H1 (cell line): Measurements from ENCODE around the gene SLC25A26. TPM values are rescaled to one million over a fixed set of nuclear protein-coding genes. Genes with fewer than 3 reads are reported as not detected.
"Not testable (repeated sequence)": the region's sequence is repeated elsewhere in the genome, so short reads cannot be mapped to it uniquely, and the experiment has no call there.

Source experiments
- CTCF ChIA-PET: fragments of 300-600 bp; sonication (Branson Sonifier 250); formaldehyde crosslinking; loops from one replicate; lab custom pipeline; 2021; ENCODE audit not compliant: partially characterized antibody; lab: Charles Lee
- POLR2A ChIA-PET: fragments of 300-600 bp; sonication (Branson Sonifier 250); formaldehyde crosslinking; loops from one replicate; lab custom pipeline; 2021; ENCODE audit warnings: inconsistent platforms; ENCODE audit not compliant: partially characterized antibody; lab: Charles Lee
- DNase-seq, 2 experiments: peaks; one replicate each; pipeline versions ENCODE4 v3.0.0 to v3.0.0-alpha.2; 2010 to 2022; ENCODE audit warnings: low spot score in 2 of 2, low read depth in 1 of 2, mixed read lengths in 1 of 2
- FAIRE-seq: peaks from 2 replicates; lab custom pipeline; 2011; peaks lifted over from hg19 to GRCh38; lab: Jason Lieb, UNC
- H2AFZ ChIP-seq: 2 replicates; pipeline ENCODE4 v1.8.1; 2012; ENCODE audit warnings: low read length, inconsistent platforms
- H2AK5ac ChIP-seq: 2 replicates; pipeline ENCODE4 v1.6.1; 2013; ENCODE audit warnings: low read depth, low read length
- H2BK120ac ChIP-seq: replicated peaks from 2 replicates; pipeline ENCODE3; 2013; ENCODE audit warnings: low read depth, low read length, inconsistent platforms
- H2BK12ac ChIP-seq: 2 replicates; pipeline ENCODE4 v1.6.1; 2013; ENCODE audit warnings: low read depth, low read length
- H2BK15ac ChIP-seq: 2 replicates; pipeline ENCODE4 v1.6.1; 2013; ENCODE audit warnings: low read length
- H2BK20ac ChIP-seq: 2 replicates; pipeline ENCODE4 v1.6.1; 2013; ENCODE audit warnings: low read length
- H2BK5ac ChIP-seq: 2 replicates; pipeline ENCODE4 v1.6.1; 2013; ENCODE audit warnings: low read depth, low read length
- H3K14ac ChIP-seq: 2 replicates; pipeline ENCODE4 v1.6.1; 2013; ENCODE audit warnings: inconsistent platforms; ENCODE audit not compliant: insufficient read length
- H3K18ac ChIP-seq: 2 replicates; pipeline ENCODE4 v1.6.1; 2013; ENCODE audit warnings: low read length; ENCODE audit errors: extremely low read depth
- H3K23ac ChIP-seq: 2 replicates; pipeline ENCODE4 v1.6.1; 2013; ENCODE audit warnings: inconsistent platforms; ENCODE audit not compliant: insufficient read length
- H3K23me2 ChIP-seq: 2 replicates; pipeline ENCODE4 v1.6.1; 2013; ENCODE audit warnings: low read depth, low read length
- H3K27ac ChIP-seq: 2 replicates; pipeline ENCODE4 v1.6.1; 2011; ENCODE audit warnings: low read depth, low read length, inconsistent platforms
- H3K27me3 ChIP-seq, 4 experiments: replicated peaks in 1 of 4; 1 replicate in 1 of 4; 2 replicates in 3 of 4; pipeline versions ENCODE4 v1.6.1 to v1.8.1; 2011 to 2013; ENCODE audit warnings: low read length in 3 of 4, mild to moderate bottlenecking in 3 of 4, inconsistent platforms in 2 of 4, mixed read lengths in 2 of 4, moderate library complexity in 1 of 4; ENCODE audit not compliant: control insufficient read depth in 3 of 4, insufficient read depth in 3 of 4; ENCODE audit errors: extremely low read depth in 1 of 4
- H3K36me3 ChIP-seq, 4 experiments: 2 replicates each; pipeline versions ENCODE4 v1.6.1 to v1.8.1; 2011 to 2013; ENCODE audit warnings: mild to moderate bottlenecking in 4 of 4, low read length in 3 of 4, moderate library complexity in 2 of 4, control low read depth in 1 of 4, inconsistent platforms in 1 of 4; ENCODE audit not compliant: insufficient read depth in 4 of 4, control insufficient read depth in 2 of 4
- H3K4ac ChIP-seq: replicated peaks from 2 replicates; pipeline ENCODE3; 2013; ENCODE audit warnings: low read length, low read depth, mixed read lengths, inconsistent platforms; ENCODE audit not compliant: insufficient read length
- H3K4me1 ChIP-seq, 4 experiments: replicated peaks in 1 of 4; 1 replicate in 1 of 4; 2 replicates in 3 of 4; pipeline versions ENCODE4 v1.6.1 to v1.8.1; 2011 to 2013; ENCODE audit warnings: low read length in 3 of 4, inconsistent platforms in 2 of 4, mixed read lengths in 1 of 4; ENCODE audit not compliant: insufficient read depth in 4 of 4, control insufficient read depth in 3 of 4
- H3K4me2 ChIP-seq, 2 experiments: 2 replicates each; pipeline versions ENCODE4 v1.6.1 to v1.8.1; 2011 to 2013; ENCODE audit warnings: low read depth in 2 of 2, low read length in 2 of 2, control low read depth in 1 of 2, inconsistent platforms in 1 of 2, mild to moderate bottlenecking in 1 of 2; ENCODE audit not compliant: insufficient read depth in 1 of 2
- H3K4me3 ChIP-seq, 4 experiments: fragments of 200-600, 300-600 bp in 1 of 4; sonication (generic), shearing (Covaris generic), sonication (Bioruptor Twin) in 1 of 4; 2 replicates each; pipeline versions ENCODE4 v1.5.1 to v1.8.1; 2011 to 2016; ENCODE audit warnings: low read length in 4 of 4, low read depth in 3 of 4, control low read depth in 2 of 4, inconsistent platforms in 2 of 4, mild to moderate bottlenecking in 2 of 4, mixed read lengths in 1 of 4, moderate library complexity in 1 of 4; ENCODE audit not compliant: insufficient read depth in 2 of 4; ENCODE audit errors: extremely low read depth in 1 of 4
- H3K56ac ChIP-seq: replicated peaks from 2 replicates; pipeline ENCODE3; 2013; ENCODE audit warnings: low read depth, mild to moderate bottlenecking, mixed read lengths, low read length, inconsistent platforms; ENCODE audit not compliant: insufficient read length
- H3K79me1 ChIP-seq: 2 replicates; pipeline ENCODE4 v1.6.1; 2013; ENCODE audit warnings: low read depth, low read length, control low read depth
- H3K79me2 ChIP-seq, 2 experiments: 2 replicates each; pipeline versions ENCODE4 v1.6.1 to v1.8.1; 2012 to 2013; ENCODE audit warnings: low read length in 2 of 2, mild to moderate bottlenecking in 2 of 2, inconsistent platforms in 1 of 2; ENCODE audit not compliant: insufficient read depth in 2 of 2, control insufficient read depth in 1 of 2
- H3K9ac ChIP-seq, 4 experiments: replicated peaks in 1 of 4; 1 replicate in 1 of 4; 2 replicates in 3 of 4; pipeline versions ENCODE4 v1.6.1 to v1.8.1; 2011 to 2013; ENCODE audit warnings: low read depth in 3 of 4, low read length in 3 of 4, control low read depth in 2 of 4, mild to moderate bottlenecking in 2 of 4, moderate library complexity in 2 of 4, inconsistent platforms in 1 of 4; ENCODE audit errors: extremely low read depth in 1 of 4
- H3K9me3 ChIP-seq, 2 experiments: 2 replicates each; pipeline versions ENCODE4 v1.6.1 to v1.8.1; 2012 to 2013; ENCODE audit warnings: mild to moderate bottlenecking in 2 of 2, moderate library complexity in 2 of 2, control low read depth in 1 of 2, inconsistent platforms in 1 of 2, low read depth in 1 of 2, low read length in 1 of 2, mixed read lengths in 1 of 2; ENCODE audit not compliant: insufficient read depth in 2 of 2
- H4K20me1 ChIP-seq, 2 experiments: replicated peaks in 1 of 2; 2 replicates each; pipeline versions ENCODE3 to v1.8.1; 2011 to 2013; ENCODE audit warnings: inconsistent platforms in 2 of 2, low read length in 2 of 2, mild to moderate bottlenecking in 1 of 2; ENCODE audit not compliant: insufficient read depth in 2 of 2, control insufficient read depth in 1 of 2
- H4K5ac ChIP-seq: 2 replicates; pipeline ENCODE4 v1.6.1; 2013; ENCODE audit warnings: low read length, low read depth, mixed read lengths, inconsistent platforms; ENCODE audit not compliant: insufficient read length
- H4K8ac ChIP-seq: 2 replicates; pipeline ENCODE4 v1.8.0; 2013; ENCODE audit warnings: mild to moderate bottlenecking, moderate library complexity, low read length, inconsistent platforms; ENCODE audit not compliant: insufficient read depth; ENCODE audit errors: extremely low read depth
- H4K91ac ChIP-seq: replicated peaks from 2 replicates; pipeline ENCODE3; 2013; ENCODE audit warnings: low read length, mixed read lengths, inconsistent platforms; ENCODE audit not compliant: insufficient read length
- WGBS, 2 experiments: shearing (Covaris generic) in 1 of 2; methylation state at CpG; one replicate each; pipeline versions ENCODE4 v1.1.6 to v1.1.7; 2013 to 2015; ENCODE audit warnings: low lambda C conversion rate in 2 of 2, mixed read lengths in 2 of 2, inconsistent platforms in 1 of 2, low coverage in 1 of 2, missing lambda C conversion rate in 1 of 2; ENCODE audit not compliant: insufficient replicate concordance in 2 of 2, insufficient coverage in 1 of 2, insufficient read length in 1 of 2; ENCODE audit errors: extremely low coverage in 1 of 2, missing lambda C conversion rate in 1 of 2; 5-methylcytosine and 5-hydroxymethylcytosine counted together
- polyA plus RNA-seq, 7 experiments: library from polyadenylated mRNA; depleted of rRNA in 3 of 7; stranded (reverse) in 5 of 7; unstranded in 2 of 7; fragments of >200 nt in 5 of 7; fragments of 200-250 nt in 2 of 7; gene quantifications; 1 replicate in 5 of 7; 2 replicates in 1 of 7; 4 replicates in 1 of 7; pipeline versions ENCODE4 v1.2.1 to v1.2.3, GENCODE V29; 2011 to 2013; ENCODE audit warnings: missing spikeins in 2 of 7, mixed read lengths in 2 of 7
- total RNA-seq: library from RNA; stranded (reverse); fragmentation: NEBNext Ultra II Directional; extraction: Animal tissue kit (Norgen Biotek cat#: 25700); gene quantifications from 2 replicates; pipeline ENCODE4 v1.2.1, GENCODE V29; 2021

SLC25A26 gene
- total and polyA plus RNA-seq, 2 of the 8 experiments (the other 6 are each of a cell fraction or from before 2014, with no cell fraction given) = 30.0 to 37.0 TPM

DNA sequence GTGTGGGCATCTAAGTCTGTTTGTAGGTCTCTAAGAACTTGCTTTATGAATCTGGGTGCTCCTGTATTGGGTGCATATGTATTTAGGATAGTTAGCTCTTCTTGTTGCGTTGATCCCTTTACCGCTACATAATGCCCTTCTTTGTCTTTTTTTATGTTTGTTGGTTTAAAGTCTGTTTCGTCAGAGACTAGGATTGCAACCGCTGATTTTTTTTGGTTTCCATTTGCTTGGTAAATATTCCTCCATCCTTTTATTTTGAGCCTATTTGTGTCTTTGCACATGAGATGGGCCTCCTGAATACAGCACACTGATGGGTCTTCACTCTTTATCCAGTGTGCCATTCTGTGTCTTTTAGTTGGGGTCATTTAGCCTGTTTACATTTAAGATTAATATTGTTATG is 71.1 kb downstream of the SLC25A26 start:
- H2AK5ac ChIP-seq, H2BK12ac ChIP-seq, H4K20me1 ChIP-seq, H3K56ac ChIP-seq, H3K23me2 ChIP-seq, H3K14ac ChIP-seq, H3K27me3 ChIP-seq, H4K8ac ChIP-seq, DNase-seq, FAIRE-seq, H2BK15ac ChIP-seq, H2BK20ac ChIP-seq, H3K36me3 ChIP-seq, H3K23ac ChIP-seq, H3K9me3 ChIP-seq, H3K79me1 ChIP-seq, POLR2A ChIA-PET, H3K4me1 ChIP-seq, H2AFZ ChIP-seq, H3K4me2 ChIP-seq, H4K5ac ChIP-seq, H3K18ac ChIP-seq, H3K79me2 ChIP-seq, H3K9ac ChIP-seq, H4K91ac ChIP-seq, H3K4ac ChIP-seq, H3K27ac ChIP-seq, H3K4me3 ChIP-seq, H2BK5ac ChIP-seq, CTCF ChIA-PET, H2BK120ac ChIP-seq: not testable (repeated sequence)
- 65% methylated on average over 4 of the region's 4 CpGs; no CpG with 5 or more reads in 1 of the 2 experiments for WGBS, 2 experiments
